Uterus (tissue), 2 donors: ENCODE measurements around the gene FLNB.

Experiments
- POLR2A ChIP-seq, 2 donors: fragments of 450-650 bp; IDR thresholded peaks; one replicate each; pipeline ENCODE4 v1.6.1; 2016; ENCODE audit warnings: antibody characterized with exemption in 2 of 2, mild to moderate bottlenecking in 1 of 2, moderate library complexity in 1 of 2
- TF ChIP-seq, protein P1 (sequence below), 4 experiments: fragments of 200-600 bp in 2 of 4; fragments of 450-650 bp in 2 of 4; sonication (generic) in 2 of 4; IDR thresholded peaks; one replicate each; pipeline ENCODE4 v1.5.1; 2016 to 2019; ENCODE audit warnings: antibody characterized with exemption in 4 of 4, mild to moderate bottlenecking in 2 of 4, moderate library complexity in 1 of 4

DNA sequence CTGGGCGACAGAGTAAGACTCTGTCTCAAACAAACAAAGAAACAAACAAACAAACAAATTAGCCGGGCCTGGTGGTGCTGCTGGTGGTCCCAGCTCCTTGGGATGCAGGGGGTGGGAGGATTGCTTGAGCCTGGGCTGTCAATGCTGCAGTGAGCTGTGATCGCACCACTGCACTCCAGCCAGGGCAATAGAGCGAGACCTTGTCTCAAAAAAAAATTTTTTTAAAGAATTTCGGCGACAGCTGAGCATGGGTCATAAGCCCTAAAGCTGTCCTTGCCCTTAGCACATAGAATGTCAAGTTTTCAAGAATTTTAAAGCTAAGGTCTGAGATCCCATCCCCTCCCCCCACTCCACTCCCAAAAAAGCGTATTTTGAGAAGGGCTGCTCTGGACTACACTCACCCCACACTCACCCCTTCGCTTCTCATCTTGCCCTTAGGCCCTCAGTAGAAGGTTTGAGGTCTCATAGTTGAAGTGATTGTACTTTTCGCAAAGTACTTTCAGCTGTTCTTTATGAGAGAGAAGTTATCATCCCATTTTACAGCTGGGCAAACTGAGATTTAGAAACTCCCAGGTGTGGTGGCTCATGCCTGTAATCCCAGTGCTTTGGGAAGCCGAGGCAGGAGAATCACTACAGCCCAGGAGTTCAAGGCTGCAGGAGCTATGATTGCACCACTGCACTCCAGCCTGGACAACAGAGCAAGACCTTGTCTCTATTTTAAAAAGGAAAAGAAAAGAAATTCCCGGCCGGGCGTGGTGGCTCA is 34.3 kb upstream of the FLNB start:
- TF ChIP-seq, protein P1, sequence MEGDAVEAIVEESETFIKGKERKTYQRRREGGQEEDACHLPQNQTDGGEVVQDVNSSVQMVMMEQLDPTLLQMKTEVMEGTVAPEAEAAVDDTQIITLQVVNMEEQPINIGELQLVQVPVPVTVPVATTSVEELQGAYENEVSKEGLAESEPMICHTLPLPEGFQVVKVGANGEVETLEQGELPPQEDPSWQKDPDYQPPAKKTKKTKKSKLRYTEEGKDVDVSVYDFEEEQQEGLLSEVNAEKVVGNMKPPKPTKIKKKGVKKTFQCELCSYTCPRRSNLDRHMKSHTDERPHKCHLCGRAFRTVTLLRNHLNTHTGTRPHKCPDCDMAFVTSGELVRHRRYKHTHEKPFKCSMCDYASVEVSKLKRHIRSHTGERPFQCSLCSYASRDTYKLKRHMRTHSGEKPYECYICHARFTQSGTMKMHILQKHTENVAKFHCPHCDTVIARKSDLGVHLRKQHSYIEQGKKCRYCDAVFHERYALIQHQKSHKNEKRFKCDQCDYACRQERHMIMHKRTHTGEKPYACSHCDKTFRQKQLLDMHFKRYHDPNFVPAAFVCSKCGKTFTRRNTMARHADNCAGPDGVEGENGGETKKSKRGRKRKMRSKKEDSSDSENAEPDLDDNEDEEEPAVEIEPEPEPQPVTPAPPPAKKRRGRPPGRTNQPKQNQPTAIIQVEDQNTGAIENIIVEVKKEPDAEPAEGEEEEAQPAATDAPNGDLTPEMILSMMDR (IDR thresholded peaks at IDR 0.05), result no peak
- TF ChIP-seq POLR2A (IDR thresholded peaks at IDR 0.05), result no peak
